ENCODE data around the gene ATAT1.

ATAT1 gene

GRCh38 chr6:30613251-30614043, 13.2 kb upstream of the ATAT1 start:
- DNase-seq (ENCODE audit: low read depth in 2 of 2, low spot score in 1 of 2), result no peak

GRCh38 chr6:30614044-30614842, 12.4 kb upstream of the ATAT1 start:
- no peak for DNase-seq (ENCODE audit: low read depth in 2 of 2, low spot score in 1 of 2)

GRCh38 chr6:30614843-30615218, 11.8 kb upstream of the ATAT1 start:
- DNase-seq (ENCODE audit: low read depth in 2 of 2, low spot score in 1 of 2), result peak; percentile 65 to 69

GRCh38 chr6:30615219-30615957, 11.3 kb upstream of the ATAT1 start:
- no peak for DNase-seq (ENCODE audit: low read depth in 2 of 2, low spot score in 1 of 2)

- no peak for DNase-seq (ENCODE audit: low read depth in 2 of 2, low spot score in 1 of 2)
Measured at GRCh38 chr6:30615958-30616810, 10.5 kb upstream of the ATAT1 start.

GRCh38 chr6:30616811-30617564, 9.7 kb upstream of the ATAT1 start, which contains the start of gene PPP1R10:
Gene PPP1R10 (minus strand): TSS chr6:30617243. CDS start chr6:30609944, 7,299 bp downstream.
- peak; percentile 94 to 98 for DNase-seq (ENCODE audit: low read depth in 2 of 2, low spot score in 1 of 2)

GRCh38 chr6:30617565-30618269, 9.0 kb upstream of the ATAT1 start, which contains the start of gene MRPS18B:
Gene MRPS18B (plus strand): TSS chr6:30617840. CDS start chr6:30617866, 26 bp downstream.
- peak; percentile 96 to 98 for DNase-seq (ENCODE audit: low read depth in 2 of 2, low spot score in 1 of 2)

GRCh38 chr6:30618270-30618797, 8.3 kb upstream of the ATAT1 start:
- no peak for DNase-seq (ENCODE audit: low read depth in 2 of 2, low spot score in 1 of 2)

GRCh38 chr6:30619561-30619960, 7.1 kb upstream of the ATAT1 start:
- no peak for DNase-seq (ENCODE audit: low read depth in 2 of 2, low spot score in 1 of 2)

- no peak for DNase-seq (ENCODE audit: low read depth in 2 of 2, low spot score in 1 of 2)
Measured at GRCh38 chr6:30625511-30625910, 1.2 kb upstream of the ATAT1 start.

GRCh38 chr6:30635834-30636233, 9.2 kb downstream of the ATAT1 start:
- no peak for DNase-seq (ENCODE audit: low read depth in 2 of 2, low spot score in 1 of 2)

GRCh38 chr6:30640481-30640880, 13.8 kb downstream of the ATAT1 start:
- no peak for DNase-seq (ENCODE audit: low read depth in 2 of 2, low spot score in 1 of 2)

- DNase-seq (ENCODE audit: low read depth in 2 of 2, low spot score in 1 of 2), result no peak
Measured at GRCh38 chr6:30641048-30641447, 14.4 kb downstream of the ATAT1 start.

- DNase-seq (ENCODE audit: low read depth in 2 of 2, low spot score in 1 of 2), result no peak
Measured at GRCh38 chr6:30643656-30644055, 17.0 kb downstream of the ATAT1 start.

GRCh38 chr6:30644769-30645168, 18.1 kb downstream of the ATAT1 start:
- no peak for DNase-seq (ENCODE audit: low read depth in 2 of 2, low spot score in 1 of 2)

GRCh38 chr6:30645989-30646388, 19.3 kb downstream of the ATAT1 start:
- DNase-seq (ENCODE audit: low read depth in 2 of 2, low spot score in 1 of 2), result no peak

GRCh38 chr6:30646450-30647241, 20.0 kb downstream of the ATAT1 start, which contains the start of gene C6orf136:
Gene C6orf136 (plus strand): TSS chr6:30647133. CDS start chr6:30647232, 99 bp downstream.
- DNase-seq (ENCODE audit: low read depth in 2 of 2, low spot score in 1 of 2), result peak; percentile 79 to 89

Data from stimulated activated CD8-positive, alpha-beta memory T cell treated with anti-CD3 and anti-CD28 coated beads, Interleukin-4, amount 100 ng/mL, for 4 hours (primary cell).